Progenitor cell of endocrine pancreas (in vitro differentiated cells): ENCODE data around the gene ZNF552. TPM values are rescaled to one million over a fixed set of nuclear protein-coding genes. Genes with fewer than 3 reads are reported as not detected.
A peak's percentile ranks its signal among the peaks of the same experiment; 100 is the strongest.
"Not testable (repeated sequence)": the region's sequence is repeated elsewhere in the genome, so short reads cannot be mapped to it uniquely, and the experiment has no call there.

Source experiments
- DNase-seq: peaks from one replicate; pipeline ENCODE4 v3.0.0; 2021; ENCODE audit warnings: low spot score; ENCODE audit not compliant: unreplicated experiment
- H3K27ac Mint-ChIP-seq: 2 replicates; pipeline ENCODE4 v1.8.0; 2021; ENCODE audit warnings: mild to moderate bottlenecking, moderate library complexity, mixed read lengths
- H3K27me3 Mint-ChIP-seq: 2 replicates; pipeline ENCODE4 v1.8.0; 2021; ENCODE audit warnings: mixed read lengths
- H3K36me3 Mint-ChIP-seq: 2 replicates; pipeline ENCODE4 v1.8.0; 2022; ENCODE audit warnings: mixed read lengths; ENCODE audit not compliant: insufficient read depth
- H3K4me1 Mint-ChIP-seq: 2 replicates; pipeline ENCODE4 v1.8.0; 2021; ENCODE audit warnings: low read depth, mixed read lengths
- H3K4me3 Mint-ChIP-seq: 2 replicates; pipeline ENCODE4 v1.8.0; 2021; ENCODE audit warnings: low read depth, mild to moderate bottlenecking, moderate library complexity, mixed read lengths
- H3K9me3 Mint-ChIP-seq: 2 replicates; pipeline ENCODE4 v1.8.0; 2021; ENCODE audit warnings: low read depth, mixed read lengths
- long read RNA-seq: library from polyadenylated mRNA; unstranded; transcript quantifications from one replicate; pipeline ENCODE4 v2.0.0, GENCODE V29; 2020
- total RNA-seq: library from RNA; stranded (reverse); gene quantifications from 2 replicates; pipeline ENCODE4 v1.2.1, GENCODE V29; 2021
- TF ChIP-seq, protein P1 (sequence below): fragments of 200-600 bp; sonication (generic); IDR thresholded peaks from one replicate; pipeline ENCODE4 v1.5.0; 2021; ENCODE audit warnings: antibody characterized with exemption, mild to moderate bottlenecking; ENCODE audit not compliant: unreplicated experiment

ZNF552 gene
- 27.2 and 27.9 TPM in 2 replicates for total RNA-seq
- long read RNA-seq, transcript ZNF552-201 (3 exons, 2,352 nt) = major isoform, 29 of 32 reads
- long read RNA-seq, partial matches to known transcripts = 0 of 32 reads
- long read RNA-seq, other reads (novel, unspliced or antisense) = 2 of 32 reads

DNA sequence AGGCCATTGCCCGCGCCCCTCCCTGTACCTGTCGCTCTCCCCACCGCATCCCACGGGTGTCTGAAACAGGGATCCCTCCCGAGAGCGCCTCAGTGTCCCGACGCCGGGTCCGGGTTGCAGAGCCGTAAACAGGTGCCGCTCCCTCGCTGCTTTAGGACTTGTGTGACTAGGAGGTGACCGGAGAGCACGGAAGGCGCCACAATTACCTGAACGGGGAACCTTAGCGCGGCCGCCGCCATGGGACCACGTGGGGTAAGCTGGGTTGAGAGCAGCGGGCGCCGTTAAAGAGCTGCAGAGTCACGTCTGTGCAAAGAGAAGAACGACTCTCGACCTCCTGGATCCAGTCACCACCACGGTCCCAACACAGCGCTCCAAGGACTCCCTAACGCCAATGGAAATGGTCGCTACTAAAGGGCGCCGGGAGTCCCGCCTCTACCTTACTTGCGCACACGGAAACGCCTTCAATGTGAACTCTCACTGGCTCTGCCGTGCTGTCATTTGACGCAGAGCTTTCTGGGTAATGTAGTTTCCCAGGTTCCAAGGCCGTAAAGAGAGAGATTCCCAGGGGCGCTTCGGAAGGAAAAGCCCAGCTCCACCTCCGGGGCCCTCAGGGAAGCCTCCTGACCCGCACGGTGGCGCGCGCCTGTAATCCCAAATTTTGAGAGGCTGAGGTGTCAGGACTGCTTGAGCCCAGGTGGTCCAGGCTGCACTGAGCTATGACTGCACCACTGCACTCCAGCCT, at the start of gene ZNF552:
TSS of gene ZNF552 (minus strand) at position 409 of the 742 bp plus-strand sequence. CDS start at position 239, 170 bp downstream.
- Mint-ChIP-seq H3K4me3 (peak within 1 kb of the TSS; percentile 95), H3K27ac (peak within 1 kb of the TSS; percentile 97), H3K9me3 (no peaks in the 10 kb centered on the region), H3K4me1 (peaks cover 74% of the 10 kb centered on the region), H3K27me3 (no peaks in the 10 kb centered on the region), H3K36me3 (peaks cover 13% of the 10 kb centered on the region)
- peak; percentile 60 for DNase-seq
- TF ChIP-seq, protein P1, sequence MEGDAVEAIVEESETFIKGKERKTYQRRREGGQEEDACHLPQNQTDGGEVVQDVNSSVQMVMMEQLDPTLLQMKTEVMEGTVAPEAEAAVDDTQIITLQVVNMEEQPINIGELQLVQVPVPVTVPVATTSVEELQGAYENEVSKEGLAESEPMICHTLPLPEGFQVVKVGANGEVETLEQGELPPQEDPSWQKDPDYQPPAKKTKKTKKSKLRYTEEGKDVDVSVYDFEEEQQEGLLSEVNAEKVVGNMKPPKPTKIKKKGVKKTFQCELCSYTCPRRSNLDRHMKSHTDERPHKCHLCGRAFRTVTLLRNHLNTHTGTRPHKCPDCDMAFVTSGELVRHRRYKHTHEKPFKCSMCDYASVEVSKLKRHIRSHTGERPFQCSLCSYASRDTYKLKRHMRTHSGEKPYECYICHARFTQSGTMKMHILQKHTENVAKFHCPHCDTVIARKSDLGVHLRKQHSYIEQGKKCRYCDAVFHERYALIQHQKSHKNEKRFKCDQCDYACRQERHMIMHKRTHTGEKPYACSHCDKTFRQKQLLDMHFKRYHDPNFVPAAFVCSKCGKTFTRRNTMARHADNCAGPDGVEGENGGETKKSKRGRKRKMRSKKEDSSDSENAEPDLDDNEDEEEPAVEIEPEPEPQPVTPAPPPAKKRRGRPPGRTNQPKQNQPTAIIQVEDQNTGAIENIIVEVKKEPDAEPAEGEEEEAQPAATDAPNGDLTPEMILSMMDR = no peak

DNA sequence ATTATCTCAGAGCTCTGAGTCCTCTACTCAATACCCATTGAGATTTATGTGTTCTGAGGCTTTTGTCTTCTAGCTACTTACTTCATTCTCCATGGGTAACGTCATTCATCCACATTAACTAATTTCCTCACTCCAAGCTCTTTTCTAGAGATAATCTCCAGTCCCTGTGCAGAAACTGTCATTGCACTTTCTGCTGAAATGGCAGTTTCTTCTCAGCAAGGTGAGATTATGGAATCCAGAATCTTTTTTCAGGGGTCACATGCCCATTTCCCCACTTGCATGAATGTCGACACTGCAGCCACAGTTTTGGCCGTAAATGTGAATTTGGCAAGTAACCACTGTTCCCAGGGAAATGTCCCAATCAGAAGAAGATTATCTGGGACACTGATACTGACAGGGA, 47.6 kb upstream of the ZNF552 start:
- not testable (repeated sequence) for H3K27ac Mint-ChIP-seq, H3K4me3 Mint-ChIP-seq, H3K9me3 Mint-ChIP-seq, H3K4me1 Mint-ChIP-seq, DNase-seq, H3K27me3 Mint-ChIP-seq
- H3K36me3 Mint-ChIP-seq = peaks cover 70% of the 10 kb centered on the region

DNA sequence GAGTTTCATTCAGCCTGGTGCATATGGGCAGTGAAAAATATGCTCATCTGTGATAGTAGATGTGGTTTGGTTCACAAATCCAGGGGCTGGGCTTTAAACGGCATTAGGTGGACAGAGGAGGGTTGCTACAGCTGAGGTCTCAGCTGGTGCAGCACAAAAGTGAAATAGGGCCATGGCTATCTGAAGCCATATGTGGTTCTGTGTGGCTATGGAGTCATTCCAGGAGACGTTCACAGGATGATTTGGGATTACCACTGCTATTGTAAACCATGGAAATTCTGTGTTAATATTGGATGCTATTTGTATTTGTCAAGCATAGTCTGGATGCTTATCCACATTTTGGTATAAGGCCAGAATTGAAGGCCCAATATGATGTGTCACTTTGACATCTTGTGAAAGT, 39.4 kb upstream of the ZNF552 start:
- not testable (repeated sequence) for H3K4me3 Mint-ChIP-seq, H3K9me3 Mint-ChIP-seq, DNase-seq

DNA sequence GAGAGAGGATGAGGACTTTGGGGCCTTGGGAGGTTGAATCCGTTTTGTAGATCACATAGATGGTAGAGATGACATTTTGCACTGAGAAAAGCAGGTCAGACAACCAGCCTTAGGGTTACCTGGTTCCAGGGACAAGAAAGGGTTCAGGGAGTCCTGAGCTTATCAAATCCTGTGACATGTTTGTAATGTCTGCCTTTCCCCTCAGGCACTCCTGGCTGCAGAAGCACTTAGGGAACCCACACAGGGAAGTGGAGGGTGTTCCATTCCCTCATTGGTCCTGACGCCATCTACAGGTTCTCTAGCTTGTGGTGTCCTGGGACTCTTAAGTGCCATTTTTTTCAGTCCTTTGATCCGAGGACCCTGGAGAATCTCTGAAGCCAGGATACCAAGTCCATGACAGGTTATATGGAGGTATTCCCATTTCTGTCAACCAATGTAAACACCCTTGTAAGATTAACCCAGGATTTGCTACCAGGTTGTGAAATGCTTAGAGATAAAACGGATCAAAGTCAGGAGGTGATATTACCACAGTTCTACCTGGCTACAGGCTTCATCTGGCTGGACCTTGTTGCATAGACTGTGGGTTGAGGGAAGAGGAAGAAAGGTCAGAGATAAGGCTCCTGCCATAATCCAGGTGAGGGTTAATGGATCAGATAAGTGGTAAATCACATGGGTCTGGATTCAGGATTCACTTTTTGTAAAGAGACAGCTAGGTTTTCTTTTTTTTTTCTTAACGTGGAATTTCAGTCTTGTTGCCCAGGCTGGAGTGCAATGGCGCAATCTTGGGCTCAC, 37.3 kb upstream of the ZNF552 start:
- H3K9me3 Mint-ChIP-seq = not testable (repeated sequence)

More for the DNA sequence above, 39.4 kb upstream of the ZNF552 start:
- H3K36me3 Mint-ChIP-seq = peaks cover 30% of the 10 kb centered on the region
- H3K4me1 Mint-ChIP-seq = peaks cover 22% of the 10 kb centered on the region
- H3K27ac Mint-ChIP-seq = peak overlapping the region; percentile 59
- H3K27me3 Mint-ChIP-seq = not testable (repeated sequence)

DNA sequence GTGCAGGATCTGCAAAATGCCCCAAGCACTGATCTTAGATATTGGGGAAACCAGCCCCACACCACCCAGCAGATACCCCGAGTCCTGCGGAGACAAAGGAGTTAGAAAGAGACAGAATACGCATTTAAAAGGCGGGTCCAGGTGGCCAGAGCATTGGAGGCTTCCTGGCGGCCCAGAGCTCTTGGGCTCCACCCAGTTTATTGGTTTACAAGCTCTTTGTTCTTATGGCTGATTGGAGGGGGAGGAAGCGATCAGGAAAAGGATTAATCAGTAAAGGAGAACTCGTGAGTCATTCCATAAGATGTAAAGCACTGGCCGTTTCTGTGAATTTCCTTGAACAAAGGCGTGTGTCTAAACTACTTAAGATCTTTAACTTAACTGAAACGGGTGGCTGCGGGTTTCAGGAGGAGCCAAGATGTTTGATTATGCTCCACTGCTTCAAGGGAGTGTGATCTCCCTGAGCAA, 35.9 kb upstream of the ZNF552 start:
- Mint-ChIP-seq H3K4me3 (peak overlapping the region; percentile 91), H3K9me3 (no peaks in the 10 kb centered on the region), H3K4me1 (peaks cover 22% of the 10 kb centered on the region), H3K27ac (peak overlapping the region; percentile 99), H3K36me3 (peaks cover 18% of the 10 kb centered on the region), H3K27me3 (no peaks in the 10 kb centered on the region)
- no peak for DNase-seq
- TF ChIP-seq, protein P1 = no peak

More for the DNA sequence above, 37.3 kb upstream of the ZNF552 start:
- peak overlapping the region; percentile 33 for H3K4me3 Mint-ChIP-seq
- H3K36me3 Mint-ChIP-seq = peaks cover 19% of the 10 kb centered on the region
- peaks cover 22% of the 10 kb centered on the region for H3K4me1 Mint-ChIP-seq
- not testable (repeated sequence) for H3K27me3 Mint-ChIP-seq, DNase-seq
- peak overlapping the region; percentile 99 for H3K27ac Mint-ChIP-seq

DNA sequence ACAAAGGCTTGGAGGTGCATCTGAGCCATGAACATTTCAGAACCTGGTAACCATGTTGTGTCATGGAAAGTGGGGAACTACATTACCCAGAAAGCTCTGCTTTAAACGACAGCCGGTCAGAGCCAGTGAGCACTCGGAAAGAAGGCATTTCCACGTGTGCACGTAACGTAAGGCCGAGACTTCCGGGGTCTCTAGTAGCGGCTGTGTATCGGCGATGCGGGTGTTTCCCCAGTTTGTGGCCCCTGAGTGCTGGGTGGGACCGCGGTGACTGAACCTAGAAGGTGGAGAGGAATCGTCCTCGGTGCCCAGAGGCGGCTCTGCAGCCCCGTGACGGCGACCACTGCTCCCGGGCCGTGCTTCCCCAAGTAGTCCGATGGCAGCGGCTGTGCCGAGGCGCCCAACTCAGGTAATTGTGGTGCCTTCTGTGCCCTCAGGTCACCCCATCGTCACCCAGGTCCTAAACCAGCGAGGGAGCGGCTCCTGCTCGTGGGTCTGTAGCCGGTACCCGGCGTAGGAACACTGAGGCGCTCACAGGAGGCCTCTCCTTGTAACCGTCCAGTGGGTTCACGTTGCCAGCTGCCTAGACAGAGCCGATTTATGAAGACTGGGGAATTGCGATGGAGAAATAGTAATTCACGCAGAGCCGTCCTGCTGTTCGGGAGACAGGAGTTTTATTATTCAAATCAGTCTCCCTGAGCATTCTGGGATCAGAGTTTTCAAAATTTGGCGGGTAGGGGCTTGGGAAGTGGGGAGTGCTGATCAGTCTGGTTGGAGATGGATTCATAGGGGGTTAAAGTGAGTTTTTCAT, 35.2 kb upstream of the ZNF552 start, which contains the start of gene ZNF587:
TSS of gene ZNF587 (plus strand) at position 194 of the 808 bp plus-strand sequence. CDS start at position 374, 180 bp downstream.
- H3K27ac Mint-ChIP-seq = peak within 1 kb of the TSS; percentile 99
- DNase-seq = peak; percentile 31
- peaks cover 22% of the 10 kb centered on the region for H3K4me1 Mint-ChIP-seq
- peak within 1 kb of the TSS; percentile 91 for H3K4me3 Mint-ChIP-seq
- not testable (repeated sequence) for H3K9me3 Mint-ChIP-seq, H3K27me3 Mint-ChIP-seq
- peaks cover 18% of the 10 kb centered on the region for H3K36me3 Mint-ChIP-seq

DNA sequence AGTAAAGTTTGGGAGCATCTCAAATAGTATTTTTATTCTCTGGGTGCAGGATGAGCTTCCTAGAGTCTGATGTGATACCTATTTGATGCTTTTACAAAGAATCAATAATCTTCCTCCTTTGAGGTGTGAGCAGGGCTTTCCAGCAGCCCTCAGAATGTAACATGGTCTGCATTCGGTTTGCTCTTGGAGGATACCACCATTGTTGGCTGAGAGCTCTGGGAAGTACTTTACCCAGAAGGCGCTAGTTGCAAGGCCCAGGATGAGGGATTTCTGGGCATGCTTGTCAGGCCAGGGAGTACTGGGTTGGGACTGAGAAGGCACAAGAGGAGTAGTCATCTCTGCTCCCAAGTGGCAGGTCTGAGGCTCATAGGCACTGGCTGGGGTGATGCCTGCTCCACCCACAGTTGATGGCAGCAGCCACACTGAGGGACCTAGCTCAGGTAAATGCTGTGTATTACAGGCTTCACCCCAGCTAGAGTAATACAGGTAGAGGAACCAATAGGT, 34.5 kb upstream of the ZNF552 start:
- H3K27ac Mint-ChIP-seq = peak overlapping the region; percentile 99

DNA sequence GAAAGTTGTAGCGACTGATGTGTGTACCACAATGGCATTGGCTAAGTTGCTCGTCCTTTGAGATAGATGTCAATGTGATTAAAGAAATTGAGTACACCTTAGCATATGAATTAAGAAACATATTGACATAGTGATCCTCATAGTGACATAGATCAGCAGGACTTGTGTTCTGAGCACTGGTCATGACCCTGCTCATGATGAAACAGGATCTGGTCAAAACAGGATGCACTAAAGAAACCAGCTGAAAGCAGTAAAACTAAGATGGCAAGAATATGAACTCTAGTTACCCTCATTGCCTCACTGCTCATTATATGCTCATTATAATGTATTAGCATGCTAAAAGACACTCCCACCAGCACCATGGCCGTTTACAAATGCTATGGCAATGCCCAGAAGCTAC, 32.5 kb upstream of the ZNF552 start:
- not testable (repeated sequence) for H3K4me3 Mint-ChIP-seq, H3K9me3 Mint-ChIP-seq, DNase-seq, H3K27ac Mint-ChIP-seq, H3K27me3 Mint-ChIP-seq
- Mint-ChIP-seq H3K4me1 (peaks cover 22% of the 10 kb centered on the region), H3K36me3 (peaks cover 15% of the 10 kb centered on the region)

More for the DNA sequence above, 34.5 kb upstream of the ZNF552 start:
- Mint-ChIP-seq H3K36me3 (peaks cover 18% of the 10 kb centered on the region), H3K4me3 (peak overlapping the region; percentile 91), H3K4me1 (peaks cover 22% of the 10 kb centered on the region)
- not testable (repeated sequence) for H3K27me3 Mint-ChIP-seq, DNase-seq, H3K9me3 Mint-ChIP-seq
